Neuronal stem cell (in vitro differentiated cells): ENCODE results near the gene EXOC3.

Experiments used
- DNase-seq: peaks from one replicate; pipeline ENCODE4 v3.0.0-alpha.2; 2013; ENCODE audit warnings: low spot score
- H2AFZ ChIP-seq: one replicate; pipeline ENCODE4 v1.6.1; 2013; ENCODE audit warnings: mild to moderate bottlenecking, low read length, inconsistent platforms
- H2AK5ac ChIP-seq: 2 replicates; pipeline ENCODE4 v1.6.1; 2013; ENCODE audit warnings: low read depth, mild to moderate bottlenecking, inconsistent platforms, low read length, moderate library complexity, mixed read lengths
- H2BK120ac ChIP-seq: 2 replicates; pipeline ENCODE4 v1.6.1; 2013; ENCODE audit warnings: low read depth, mild to moderate bottlenecking, inconsistent platforms, low read length, moderate library complexity, mixed read lengths
- H2BK12ac ChIP-seq: one replicate; pipeline ENCODE4 v1.6.1; 2013; ENCODE audit warnings: low read length, inconsistent platforms
- H2BK15ac ChIP-seq: 2 replicates; pipeline ENCODE4 v1.6.1; 2013; ENCODE audit warnings: mild to moderate bottlenecking, low read length, inconsistent platforms, mixed read lengths
- H2BK5ac ChIP-seq: one replicate; pipeline ENCODE4 v1.6.1; 2013; ENCODE audit warnings: inconsistent platforms, mild to moderate bottlenecking, low read length, moderate library complexity
- H3K14ac ChIP-seq: one replicate; pipeline ENCODE4 v1.6.1; 2013; ENCODE audit warnings: low read length, inconsistent platforms
- H3K18ac ChIP-seq: 2 replicates; pipeline ENCODE4 v1.6.1; 2013; ENCODE audit warnings: low read length, inconsistent platforms
- H3K23ac ChIP-seq: 2 replicates; pipeline ENCODE4 v1.6.1; 2013; ENCODE audit warnings: low read depth, mild to moderate bottlenecking, mixed read lengths, low read length, inconsistent platforms; ENCODE audit not compliant: poor library complexity
- H3K27ac ChIP-seq: replicated peaks from 3 replicates; pipeline ENCODE4 v1.5.1; 2013; ENCODE audit warnings: low read length, inconsistent platforms
- H3K27me3 ChIP-seq, 3 experiments: 2 replicates each; pipeline ENCODE4 v1.6.1; 2013; ENCODE audit warnings: low read length in 3 of 3, mild to moderate bottlenecking in 2 of 3, inconsistent platforms in 1 of 3, low read depth in 1 of 3, mixed read lengths in 1 of 3, moderate library complexity in 1 of 3; ENCODE audit not compliant: control insufficient read depth in 3 of 3, insufficient read depth in 3 of 3
- H3K36me3 ChIP-seq, 2 donors: replicated peaks in 1 of 2; 2 replicates each; pipeline ENCODE4 v1.6.1; 2013; ENCODE audit warnings: low read length in 2 of 2; ENCODE audit not compliant: control insufficient read depth in 2 of 2, insufficient read depth in 2 of 2
- H3K4ac ChIP-seq: 2 replicates; pipeline ENCODE4 v1.6.1; 2013; ENCODE audit warnings: inconsistent platforms, mild to moderate bottlenecking, low read length, moderate library complexity
- H3K4me1 ChIP-seq, 2 donors: 1 replicate in 1 of 2; 2 replicates in 1 of 2; pipeline ENCODE4 v1.6.1; 2013; ENCODE audit warnings: low read length in 2 of 2, low read depth in 1 of 2; ENCODE audit not compliant: control insufficient read depth in 2 of 2, insufficient read depth in 1 of 2
- H3K4me2 ChIP-seq: one replicate; pipeline ENCODE4 v1.6.1; 2013; ENCODE audit warnings: mild to moderate bottlenecking, low read length, inconsistent platforms; ENCODE audit not compliant: insufficient read depth, poor library complexity, severe bottlenecking
- H3K4me3 ChIP-seq, 2 donors: 2 replicates each; pipeline ENCODE4 v1.5.1; 2013; ENCODE audit warnings: low read length in 2 of 2, mild to moderate bottlenecking in 2 of 2, inconsistent platforms in 1 of 2, moderate library complexity in 1 of 2
- H3K79me1 ChIP-seq: one replicate; pipeline ENCODE4 v1.6.1; 2013; ENCODE audit warnings: low read depth, mild to moderate bottlenecking, inconsistent platforms, low read length, moderate library complexity
- H3K9ac ChIP-seq: one replicate; pipeline ENCODE4 v1.6.1; 2013; ENCODE audit warnings: mild to moderate bottlenecking, low read depth, low read length, inconsistent platforms; ENCODE audit not compliant: poor library complexity
- H3K9me3 ChIP-seq, 2 donors: replicated peaks in 1 of 2; 2 replicates each; pipeline versions ENCODE3 to v1.6.1; 2013; ENCODE audit warnings: low read length in 2 of 2, mild to moderate bottlenecking in 2 of 2, inconsistent platforms in 1 of 2, low read depth in 1 of 2, mixed read lengths in 1 of 2, moderate library complexity in 1 of 2; ENCODE audit not compliant: control insufficient read depth in 2 of 2, insufficient read depth in 1 of 2
- H4K8ac ChIP-seq: one replicate; pipeline ENCODE4 v1.6.1; 2013; ENCODE audit warnings: low read depth, mild to moderate bottlenecking, inconsistent platforms, low read length, moderate library complexity
- H4K91ac ChIP-seq: one replicate; pipeline ENCODE4 v1.6.1; 2013; ENCODE audit warnings: low read length, low read depth, mild to moderate bottlenecking, inconsistent platforms; ENCODE audit not compliant: poor library complexity
- WGBS, 2 donors: extraction: QIAGEN DNeasy Blood & Tissue Kit; methylation state at CpG; one replicate each; pipeline ENCODE4 v1.1.7; 2013; ENCODE audit warnings: missing lambda C conversion rate in 2 of 2, mixed read lengths in 1 of 2; ENCODE audit not compliant: insufficient read length in 2 of 2, insufficient replicate concordance in 1 of 2; ENCODE audit errors: extremely low coverage in 2 of 2; 5-methylcytosine and 5-hydroxymethylcytosine counted together

The EXOC3 gene

DNA sequence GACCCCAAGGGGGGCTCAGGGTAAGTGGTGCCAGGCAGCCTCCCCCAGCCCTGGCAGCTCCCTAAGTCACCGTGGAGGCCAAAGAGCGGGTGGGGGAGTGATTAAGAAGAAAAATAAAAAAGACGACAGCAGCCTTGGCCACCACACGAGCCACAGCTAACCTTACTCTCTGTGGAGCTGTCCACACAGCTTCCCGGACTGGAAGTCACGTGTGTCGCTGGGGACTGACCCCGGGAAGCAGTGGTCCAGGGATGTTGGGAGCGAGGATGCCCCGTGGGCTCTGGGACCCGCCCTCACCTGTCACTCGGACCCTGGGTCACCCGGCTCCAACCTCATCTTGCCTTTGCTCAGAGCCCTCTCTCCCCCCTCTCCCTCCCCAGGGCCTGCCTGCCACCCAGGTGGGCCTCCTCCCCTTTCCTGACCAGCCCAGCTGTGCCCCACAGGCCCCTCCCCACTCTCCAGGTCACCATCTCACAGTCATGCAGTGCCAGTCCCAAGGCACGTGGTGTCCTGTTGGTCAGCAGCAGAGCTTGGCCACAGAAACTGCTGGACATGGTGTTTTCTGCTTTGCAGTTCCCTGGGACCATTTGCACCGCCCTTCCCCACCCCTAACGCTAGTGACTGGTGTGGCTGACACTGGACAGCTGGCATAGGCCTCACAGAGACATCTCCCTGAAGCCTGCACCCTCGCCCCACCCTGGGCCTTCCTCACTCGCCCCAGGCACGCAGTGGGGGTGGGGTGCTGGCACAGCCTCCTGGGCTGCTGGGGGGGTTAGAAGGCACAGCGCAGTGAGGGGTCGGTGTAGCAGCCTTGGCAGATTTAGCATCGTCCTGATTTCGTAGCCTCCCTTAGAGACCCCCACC is 9.8 kb upstream of the EXOC3 start:
- peaks cover 0 to 1% of the 10 kb centered on the region in 2 donors for H3K4me1 ChIP-seq
- H3K9ac ChIP-seq, result peak overlapping the region; percentile 21
- peak overlapping the region; percentile 38 for H3K14ac ChIP-seq
- DNase-seq, result no peak
- peak overlapping the region; percentile 43 for H4K8ac ChIP-seq
- H2AK5ac ChIP-seq, result no peak overlapping the region
- peak overlapping the region; percentile 80 for H3K23ac ChIP-seq
- H2BK15ac ChIP-seq, result peak overlapping the region; percentile 75
- no peak overlapping the region for H2BK120ac ChIP-seq
- H3K4me2 ChIP-seq, result no peak overlapping the region
- H3K18ac ChIP-seq, result peak overlapping the region; percentile 48
- H2BK12ac ChIP-seq, result peak overlapping the region; percentile 84
- peaks cover 0 to 4% (median 0%) of the 10 kb centered on the region in 3 experiments for H3K27me3 ChIP-seq
- H3K27ac ChIP-seq, result no peak overlapping the region
- no peaks in the 10 kb centered on the region for H3K36me3 ChIP-seq
- no peak overlapping the region for H2AFZ ChIP-seq
- H3K4me3 ChIP-seq, result no peak overlapping the region
- no CpG with 5 or more reads among the region's 23 CpGs for WGBS, 2 donors
- H3K9me3 ChIP-seq, result peaks cover 0 to 7% of the 10 kb centered on the region in 2 donors
- H3K4ac ChIP-seq, result peak overlapping the region; percentile 53
- peak overlapping the region; percentile 75 for H2BK5ac ChIP-seq
- peaks cover 3% of the 10 kb centered on the region for H3K79me1 ChIP-seq
- H4K91ac ChIP-seq, result no peak overlapping the region

DNA sequence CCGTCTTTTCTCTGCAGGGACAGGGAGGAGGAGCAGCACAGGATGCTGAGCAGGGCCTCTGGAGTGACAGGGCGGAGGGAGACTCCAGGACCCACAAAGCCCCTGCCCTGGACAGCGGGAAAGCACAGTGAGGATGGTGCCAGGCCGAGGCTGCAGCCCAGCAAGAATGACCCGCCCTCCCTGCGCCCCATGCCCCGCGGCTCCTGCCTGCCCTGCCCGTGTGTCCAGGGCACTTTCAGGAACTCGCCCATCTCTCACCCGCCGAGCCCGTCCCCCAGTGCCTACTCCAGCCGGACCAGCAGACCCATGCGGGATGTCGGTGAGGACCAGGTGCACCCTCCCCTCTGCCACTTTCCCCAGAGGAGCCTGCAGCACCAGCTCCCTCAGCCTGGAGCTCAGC is 9.1 kb upstream of the EXOC3 start:
- no peak overlapping the region for H2AFZ ChIP-seq
- no peak overlapping the region for H3K4me3 ChIP-seq
- H3K4ac ChIP-seq, result peak overlapping the region; percentile 5
- peak overlapping the region; percentile 80 for H3K23ac ChIP-seq
- H4K91ac ChIP-seq, result no peak overlapping the region
- WGBS, 2 donors, result no CpG with 5 or more reads among the region's 16 CpGs
- H2BK120ac ChIP-seq, result no peak overlapping the region
- H2BK5ac ChIP-seq, result peak overlapping the region; percentile 75
- no peak for DNase-seq
- peak overlapping the region; percentile 71 for H3K14ac ChIP-seq
- peaks cover 0 to 2% of the 10 kb centered on the region in 2 donors for H3K9me3 ChIP-seq
- H2BK15ac ChIP-seq, result peak overlapping the region; percentile 49
- H3K27ac ChIP-seq, result no peak overlapping the region
- no peaks in the 10 kb centered on the region for H3K36me3 ChIP-seq
- no peak overlapping the region for H3K4me2 ChIP-seq
- peak overlapping the region; percentile 44 for H3K9ac ChIP-seq
- no peak overlapping the region for H2BK12ac ChIP-seq
- H3K18ac ChIP-seq, result peak overlapping the region; percentile 64
- peaks cover 3% of the 10 kb centered on the region for H3K79me1 ChIP-seq
- peak overlapping the region; percentile 75 for H2AK5ac ChIP-seq
- H3K4me1 ChIP-seq, result peaks cover 0 to 8% of the 10 kb centered on the region in 2 donors
- H3K27me3 ChIP-seq, result peaks cover 0 to 4% (median 0%) of the 10 kb centered on the region in 3 experiments
- H4K8ac ChIP-seq, result peak overlapping the region; percentile 65

DNA sequence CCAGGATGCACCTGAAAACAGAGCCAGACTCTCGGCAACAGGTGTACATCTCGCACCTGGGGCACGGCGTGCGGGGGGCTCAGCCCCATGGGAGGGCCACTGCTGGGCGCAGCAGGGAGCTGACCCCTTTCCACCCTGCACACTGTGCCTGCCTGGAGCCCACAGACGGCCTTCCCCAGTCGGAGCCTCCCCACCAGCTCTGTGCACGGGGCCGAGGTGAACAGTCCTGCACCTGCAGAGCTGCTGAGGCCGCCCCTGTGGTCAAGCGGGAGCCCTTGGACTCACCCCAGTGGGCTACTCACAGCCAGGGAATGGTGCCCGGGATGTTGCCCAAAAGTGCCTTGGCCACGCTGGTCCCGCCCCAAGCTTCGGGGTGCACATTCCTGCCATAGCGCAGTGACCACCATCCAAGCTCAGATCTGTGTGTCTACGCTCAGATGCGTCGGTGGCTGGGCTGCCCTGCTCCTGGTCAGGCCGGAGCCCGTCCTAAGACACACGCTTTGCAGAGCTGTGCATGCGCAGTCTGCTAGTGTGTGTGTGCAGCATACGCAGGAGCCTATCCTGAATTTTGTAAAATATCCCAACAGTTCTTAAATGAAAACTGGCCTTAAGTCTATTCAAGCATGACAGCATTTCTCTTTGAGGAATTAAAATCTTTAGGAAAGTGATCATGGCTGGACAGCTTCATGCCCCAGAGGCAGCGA is 8.4 kb upstream of the EXOC3 start:
- Histone ChIP-seq H3K4me1 (peaks cover 0 to 12% of the 10 kb centered on the region in 2 donors), H3K23ac (peak overlapping the region; percentile 80), H2AK5ac (peak overlapping the region; percentile 75), H3K9ac (no peak overlapping the region), H2AFZ (no peak overlapping the region), H2BK5ac (peak overlapping the region; percentile 87), H4K91ac (no peak overlapping the region), H3K4ac (no peak overlapping the region), H3K27ac (no peak overlapping the region), H3K4me2 (no peak overlapping the region), H2BK120ac (no peak overlapping the region), H3K36me3 (no peaks in the 10 kb centered on the region), H3K27me3 (peaks cover 0 to 4% (median 0%) of the 10 kb centered on the region in 3 experiments), H3K4me3 (no peak overlapping the region), H2BK12ac (peak overlapping the region; percentile 58), H3K9me3 (no peaks in the 10 kb centered on the region), H4K8ac (no peak overlapping the region), H3K18ac (peak overlapping the region; percentile 48), H3K14ac (peak overlapping the region; percentile 21), H2BK15ac (peak overlapping the region; percentile 11), H3K79me1 (peaks cover 3% of the 10 kb centered on the region)
- no peak for DNase-seq
- no CpG with 5 or more reads among the region's 26 CpGs for WGBS, 2 donors
